Right ventricle myocardium inferior (tissue), 1 donor: ENCODE data around the gene H2BW2. TPM values are rescaled to one million over a fixed set of nuclear protein-coding genes. Genes with fewer than 3 reads are reported as not detected.

Experiments
- total RNA-seq: library from RNA; stranded (reverse); fragmentation: NEBNext Ultra II Directional; extraction: Animal tissue kit (Norgen Biotek cat#: 25700); gene quantifications from one replicate; pipeline ENCODE4 v1.2.1, GENCODE V29; 2021
- donor health status: DM: no; HTN: yes; CAD: no; lungs with severe emphysema.

The H2BW2 gene
- total RNA-seq, 1 donor from 2014 or later, result not detected

Other genes with a start within 250 kb of the H2BW2 start
- 33.9 TPM for gene RAB9B, start 207.7 kb upstream of the H2BW2 start, total RNA-seq
- 0.27 TPM for gene TMSB15B, start 77.3 kb upstream of the H2BW2 start, total RNA-seq
- not detected for gene H2BW1, start 26.2 kb upstream of the H2BW2 start, total RNA-seq
- gene TMSB15C, start 36.3 kb downstream of the H2BW2 start, total RNA-seq, result 0.19 TPM
- gene ZCCHC18, start 72.6 kb downstream of the H2BW2 start, total RNA-seq, result 0.22 TPM
- 11.8 TPM for gene SLC25A53, start 117.1 kb downstream of the H2BW2 start, total RNA-seq
- 10.7 TPM for gene FAM199X, start 126.5 kb downstream of the H2BW2 start, total RNA-seq
- gene ESX1, start 215.0 kb downstream of the H2BW2 start, total RNA-seq, result not detected